CD4-positive, alpha-beta T cell treated with Interleukin-12 subunit alpha and Interleukin-12 subunit beta, for 1 hour (primary cell): ENCODE data around the gene ATXN1.

Source experiments
- DNase-seq: peaks from one replicate; pipeline ENCODE4 v3.0.0-alpha.2; 2020

ATXN1 gene

DNA sequence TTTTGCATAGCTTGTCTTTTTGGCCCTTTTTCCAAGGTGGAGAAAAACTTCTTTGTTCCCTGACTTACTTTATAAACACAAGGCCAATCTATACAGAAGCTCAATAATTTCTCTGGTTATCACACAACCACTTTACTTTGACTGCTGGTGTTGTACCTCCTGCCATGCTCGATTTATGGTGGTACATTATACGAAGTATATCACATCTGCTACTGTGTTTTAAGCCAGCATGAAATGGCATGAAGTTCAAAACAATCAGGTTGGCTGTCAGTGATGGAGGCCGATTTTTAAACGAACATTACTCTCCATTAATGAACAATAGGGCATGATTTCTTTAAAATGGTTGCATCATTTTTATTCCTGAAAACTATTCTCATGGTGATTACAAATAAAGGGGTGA is 21.0 kb upstream of the ATXN1 start:
- no peak for DNase-seq

DNA sequence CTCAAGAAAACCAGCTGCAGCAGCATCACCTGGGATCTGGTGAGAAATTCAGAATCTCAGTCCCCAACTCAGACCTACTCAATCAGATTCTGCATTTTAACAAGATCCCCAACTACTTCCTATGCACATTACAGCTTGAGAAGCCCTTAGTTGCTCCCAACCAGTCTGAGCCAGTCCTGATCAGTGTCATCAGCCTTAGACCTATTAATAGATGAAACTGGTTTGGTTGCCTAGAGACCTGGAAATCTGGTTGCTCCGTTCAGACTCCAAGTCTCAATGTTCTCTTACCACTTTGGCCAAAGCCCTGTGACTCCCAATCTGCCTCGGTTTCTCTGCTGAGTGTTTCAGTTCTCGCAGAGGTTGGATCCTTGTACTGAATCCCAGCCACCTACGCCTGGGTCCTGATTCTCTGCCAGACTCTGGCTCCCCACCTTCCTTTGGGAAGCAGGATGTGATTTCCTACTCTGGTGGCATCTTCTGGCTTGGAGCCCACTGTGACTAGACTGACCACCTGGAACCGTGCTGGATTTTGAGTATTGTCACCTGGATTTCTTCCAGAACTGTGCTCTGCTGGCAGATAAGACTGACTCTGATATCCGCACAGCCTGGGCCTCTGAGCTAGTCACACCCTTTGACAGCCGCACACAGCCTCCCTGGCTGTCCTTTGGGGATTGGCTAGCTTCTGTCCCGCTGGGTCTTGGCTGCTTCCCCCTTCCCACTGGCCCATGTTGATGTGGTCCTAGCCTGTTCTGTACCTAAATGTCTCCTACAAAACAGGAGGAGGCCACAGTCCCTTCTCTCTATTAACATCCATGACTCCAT is 20.3 kb upstream of the ATXN1 start:
- DNase-seq: no peak

DNA sequence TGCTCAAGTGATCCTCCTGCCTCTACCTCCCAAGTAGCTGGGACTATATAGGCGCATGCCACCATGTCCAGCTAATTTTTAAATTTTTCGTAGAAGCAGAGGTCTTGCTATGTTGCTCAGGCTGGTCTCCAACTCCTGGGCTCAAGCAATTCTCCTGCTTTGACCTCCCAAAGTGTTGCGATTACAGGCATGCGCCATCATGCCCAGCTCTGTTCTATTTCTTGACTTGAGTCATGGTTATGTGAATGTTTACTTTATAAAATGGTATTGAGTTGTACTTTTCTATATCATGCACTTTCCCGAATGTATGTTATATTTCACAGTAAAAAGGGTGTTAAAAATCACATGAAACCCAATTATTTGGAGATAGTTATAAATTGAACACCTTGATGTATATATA is 17.3 kb upstream of the ATXN1 start:
- DNase-seq: no peak

DNA sequence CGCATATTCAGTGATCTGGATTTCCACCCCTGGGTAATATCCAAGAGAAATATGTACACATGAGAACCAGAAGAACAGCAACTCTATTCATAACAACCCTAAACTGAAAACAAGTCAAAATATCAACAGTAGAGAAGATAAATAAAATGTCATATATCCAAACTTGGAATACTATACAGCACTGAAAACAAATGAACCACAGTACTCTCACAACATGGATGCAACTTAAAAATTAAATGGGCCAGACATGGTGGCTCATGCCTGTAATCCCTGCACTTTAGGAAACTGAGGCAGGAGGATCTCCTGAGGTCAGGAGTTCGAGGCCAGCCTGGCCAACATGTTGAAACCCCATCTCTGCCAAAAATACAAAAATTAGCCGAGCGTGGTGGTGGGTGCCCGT is 16.5 kb upstream of the ATXN1 start:
- DNase-seq: no peak

DNA sequence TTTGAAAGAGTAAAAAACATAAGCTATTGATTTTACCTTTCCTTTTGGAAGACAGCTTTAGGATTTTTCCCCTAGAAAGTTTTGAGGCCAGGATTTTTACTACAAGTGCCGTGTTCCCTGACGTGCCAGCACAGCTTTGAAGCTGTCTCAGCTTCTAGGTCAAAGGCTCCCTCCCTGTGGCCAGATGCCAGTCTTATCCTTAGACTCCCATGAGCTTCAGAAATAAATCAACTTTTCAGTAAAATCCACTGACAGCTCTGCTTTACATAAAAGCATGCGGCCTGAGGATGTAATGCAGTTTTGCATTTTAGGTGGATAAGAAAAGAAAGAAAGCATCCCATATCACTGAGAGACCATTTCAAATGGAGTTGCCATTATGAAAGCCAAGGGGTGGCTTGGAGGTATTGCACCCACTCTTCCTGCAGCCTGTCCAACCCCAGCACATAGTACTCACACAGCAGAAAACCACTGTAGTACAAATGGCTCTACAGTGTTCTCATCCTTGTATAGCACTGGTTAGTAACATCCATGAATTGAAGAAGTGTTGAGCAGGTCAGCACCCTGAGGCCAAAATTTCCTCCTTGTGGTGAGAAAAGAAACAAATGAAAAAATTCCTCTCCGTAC is 15.2 kb upstream of the ATXN1 start:
- DNase-seq: no peak

DNA sequence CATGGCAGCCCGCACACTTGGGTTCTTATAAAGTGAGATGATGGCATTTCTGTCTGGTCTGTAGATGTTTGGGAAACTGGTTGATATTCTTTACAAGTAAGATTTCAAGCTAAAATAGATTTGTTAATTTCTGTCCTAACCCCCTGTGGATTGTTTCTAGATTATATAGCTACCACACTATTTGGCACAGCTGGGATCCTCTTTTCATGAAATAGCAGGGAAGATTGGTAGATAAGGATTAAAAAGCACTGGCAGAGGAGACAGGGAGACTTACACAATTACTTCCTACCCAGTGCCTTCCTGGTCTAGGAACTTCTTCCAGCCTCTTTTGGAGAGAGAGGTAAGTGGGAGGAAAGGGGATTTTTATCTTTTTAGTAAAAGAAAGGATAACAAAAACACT is 13.2 kb upstream of the ATXN1 start:
- DNase-seq: no peak

DNA sequence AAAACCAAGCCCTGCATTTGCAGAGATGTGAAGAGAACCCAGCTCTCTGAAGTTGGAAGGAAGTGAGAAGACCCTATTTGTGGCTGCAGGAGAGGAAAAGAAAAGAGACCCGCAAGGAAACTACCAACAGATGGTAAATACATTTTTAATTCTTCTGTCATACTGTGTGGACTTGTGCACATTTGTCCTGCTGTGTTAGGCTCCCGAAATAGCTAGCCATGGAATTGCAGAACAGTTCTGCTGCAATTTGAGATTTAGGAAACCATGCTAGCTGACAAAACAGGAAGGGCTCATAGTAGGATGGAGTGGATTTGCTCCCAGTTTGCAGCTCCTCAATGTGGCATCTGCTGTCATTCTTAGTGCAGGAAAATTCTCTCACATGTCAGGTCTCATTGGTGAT is 12.1 kb upstream of the ATXN1 start:
- no peak for DNase-seq

DNA sequence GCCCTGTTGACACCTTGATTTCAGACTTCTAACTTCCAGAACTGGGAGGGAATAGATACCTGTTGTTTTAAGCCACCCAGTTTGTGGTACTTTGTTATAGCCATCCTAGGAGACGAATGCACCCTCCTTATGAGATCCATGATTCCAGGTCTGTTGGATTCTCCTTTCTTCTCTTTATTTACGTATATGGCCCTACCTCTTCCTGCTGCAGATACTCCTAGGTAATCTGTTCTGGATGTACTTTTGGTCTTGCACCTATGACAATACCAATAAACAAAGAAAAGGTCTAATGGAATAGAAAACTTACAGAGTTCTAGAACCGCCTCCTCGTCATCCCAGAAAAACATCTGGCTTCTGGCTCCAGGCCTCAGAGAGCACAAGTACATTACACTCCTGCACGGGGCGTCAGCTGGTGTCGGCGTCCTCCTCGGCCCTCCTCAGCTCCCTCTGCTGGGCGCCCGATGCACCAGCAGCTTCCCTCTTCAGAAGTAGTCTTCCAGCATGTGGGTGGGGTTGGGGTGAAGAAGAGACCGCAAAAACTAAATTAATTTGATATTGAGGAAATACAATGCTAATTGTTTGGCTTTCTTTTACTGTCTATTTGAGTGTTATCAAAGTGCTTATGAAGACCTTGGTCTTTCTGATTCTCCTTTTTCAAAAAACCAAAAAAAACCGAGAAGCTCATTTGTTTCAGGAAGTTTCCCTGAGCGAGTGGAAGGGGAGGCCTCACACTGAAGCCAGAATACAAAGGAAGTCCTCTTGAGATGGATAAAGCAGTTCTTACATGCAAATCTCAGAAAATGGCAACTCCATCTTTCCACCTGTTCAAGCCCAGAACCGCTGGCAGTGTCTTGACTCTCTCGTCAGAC is 9.7 kb upstream of the ATXN1 start:
- DNase-seq: peak; percentile 85

DNA sequence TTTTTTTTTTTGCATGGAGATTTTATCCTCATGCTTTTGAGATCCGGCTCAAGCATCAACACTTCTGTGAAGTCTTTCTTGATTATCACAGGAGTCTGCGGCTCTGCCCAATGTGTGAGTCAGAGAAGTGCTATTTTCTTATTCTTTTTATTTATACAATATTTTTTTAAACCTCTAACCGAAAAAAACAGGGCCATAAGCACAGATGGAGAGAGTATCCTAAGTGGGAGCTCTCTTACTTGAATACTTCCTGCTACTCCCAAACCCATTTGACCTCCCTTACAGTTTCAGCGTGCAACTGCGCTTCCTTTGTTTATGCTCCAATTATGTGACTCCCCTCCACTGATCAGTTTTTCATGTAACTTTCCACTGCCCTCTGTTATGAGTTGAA is 8.7 kb upstream of the ATXN1 start:
- no peak for DNase-seq

DNA sequence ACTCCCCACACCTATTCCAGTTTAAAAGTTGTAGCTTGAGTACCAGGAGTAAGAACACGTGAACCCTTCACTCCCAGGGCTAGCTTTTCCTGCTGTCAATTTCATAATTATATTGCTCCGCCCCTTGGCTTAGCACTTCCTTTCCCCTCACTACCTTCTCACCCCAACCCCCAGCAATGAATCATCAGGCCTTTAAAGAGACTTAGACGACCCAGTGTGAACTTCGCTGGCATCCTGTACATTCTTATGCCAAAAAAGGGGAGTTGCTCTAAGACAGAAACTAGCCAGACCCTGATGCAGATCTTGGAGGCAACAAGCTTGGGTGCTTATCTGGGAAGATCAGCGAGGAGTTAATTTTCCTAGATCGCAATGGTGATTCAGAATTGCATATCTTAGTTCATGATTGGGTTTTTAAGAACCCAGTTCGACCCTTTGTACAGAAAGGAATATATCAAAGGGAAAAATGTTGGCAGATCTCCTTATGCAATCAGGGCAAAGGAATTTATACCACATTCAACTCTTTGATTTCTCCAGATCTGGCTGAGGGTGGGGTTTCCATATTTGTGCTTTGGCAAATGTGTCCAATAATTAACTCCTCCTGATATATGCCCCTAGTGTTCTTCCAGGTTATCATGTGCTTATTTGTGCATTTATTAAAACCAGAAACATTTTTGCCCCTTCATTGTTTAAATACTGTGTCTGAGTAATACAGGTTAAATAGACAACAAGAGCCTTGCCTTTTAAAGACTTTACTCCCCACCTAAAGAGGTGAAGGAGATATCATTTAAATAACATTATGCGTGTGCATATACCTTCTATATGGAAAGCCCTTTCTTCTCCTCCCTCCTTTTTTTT is 8.1 kb upstream of the ATXN1 start:
- DNase-seq: peak; percentile 82

DNA sequence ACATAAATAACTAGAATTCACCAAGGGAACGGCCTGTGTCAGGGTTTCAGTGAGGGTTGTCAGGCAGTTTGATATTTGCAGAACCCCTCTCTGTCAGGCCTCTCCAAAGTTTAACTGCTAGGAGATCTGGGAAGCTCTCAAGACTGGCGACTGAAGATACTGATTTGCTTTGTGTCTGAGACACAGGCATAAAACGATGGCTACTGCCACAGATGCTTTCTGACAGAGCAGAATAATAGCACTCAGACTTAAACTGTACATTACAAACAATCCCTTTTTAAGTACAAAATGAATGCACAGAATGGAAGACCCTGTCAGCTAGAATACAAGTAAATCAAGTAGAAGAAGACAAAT is 7.2 kb upstream of the ATXN1 start:
- DNase-seq: no peak

DNA sequence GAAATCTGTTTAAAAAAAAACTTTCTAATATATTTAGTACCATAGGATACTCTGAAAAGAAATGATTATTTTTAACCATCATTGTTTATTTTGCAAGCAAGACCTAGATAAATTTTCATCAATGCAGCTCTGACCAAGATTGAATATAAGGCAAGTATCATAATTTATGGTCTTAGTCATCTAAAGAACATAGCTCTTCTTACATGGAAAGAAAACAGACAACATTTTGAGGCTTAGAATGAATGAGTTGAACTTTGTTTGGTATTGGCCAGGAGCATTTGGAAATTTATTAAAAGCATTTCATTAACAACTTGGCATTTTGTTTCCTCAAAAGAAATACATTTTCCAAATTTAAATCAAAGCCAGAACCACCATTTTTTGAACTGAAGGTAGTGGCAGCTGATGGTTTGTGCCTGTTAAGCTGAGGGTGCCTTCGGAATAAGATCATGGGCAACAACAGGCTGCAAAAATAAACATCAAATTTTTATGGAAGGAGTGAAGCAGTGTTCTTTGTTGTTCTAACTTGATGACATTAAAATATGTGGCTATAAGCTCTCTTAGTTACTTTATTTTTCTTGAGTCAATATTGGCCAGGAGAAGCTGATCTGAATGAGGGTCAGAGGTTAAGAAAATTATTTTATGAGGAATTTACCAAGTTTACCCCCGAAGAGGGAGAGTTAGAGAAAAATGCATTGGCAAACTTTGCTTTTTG is 6.7 kb upstream of the ATXN1 start:
- no peak for DNase-seq

DNA sequence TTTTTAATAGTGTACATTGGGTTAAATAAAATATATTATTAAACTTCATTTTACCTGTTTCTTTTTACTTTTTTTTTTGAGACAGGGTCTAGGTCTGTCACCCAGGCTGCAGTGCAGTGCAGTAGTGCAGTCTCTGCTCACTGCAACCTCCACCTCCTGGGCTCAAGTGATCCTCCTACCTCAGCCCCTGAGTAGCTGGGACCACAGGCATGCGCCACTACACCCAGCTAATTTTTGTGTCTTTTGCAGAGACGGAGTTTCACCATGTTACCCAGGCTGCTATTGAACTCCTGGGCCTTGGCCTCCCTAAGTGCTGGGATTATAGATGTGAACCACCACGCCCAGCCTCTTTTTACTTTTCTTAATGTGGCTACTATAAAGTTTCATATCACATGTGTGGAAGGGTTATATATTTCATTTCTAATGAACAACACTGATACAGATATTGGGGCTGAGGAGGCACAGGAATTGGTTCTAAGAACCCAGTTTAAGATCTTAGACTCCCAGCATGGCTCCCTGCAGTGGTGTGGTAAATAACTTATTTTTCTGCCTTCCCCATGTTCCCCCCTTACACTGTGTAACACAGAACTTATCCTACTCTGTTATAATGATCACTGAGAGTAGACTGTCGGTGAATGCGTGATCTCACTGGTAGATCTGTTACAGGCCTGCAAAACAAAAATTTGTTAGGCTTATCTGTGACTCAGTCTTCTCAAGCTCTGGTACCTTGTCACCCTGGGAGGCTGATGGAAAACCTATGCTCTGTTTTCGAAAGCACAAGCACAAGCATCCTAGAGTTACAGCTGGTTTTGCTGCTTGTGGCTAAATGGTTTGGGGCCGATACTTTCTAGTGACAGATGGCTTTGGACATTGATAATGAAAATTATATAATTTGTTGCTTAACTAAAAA is 5.8 kb upstream of the ATXN1 start:
- no peak for DNase-seq

DNA sequence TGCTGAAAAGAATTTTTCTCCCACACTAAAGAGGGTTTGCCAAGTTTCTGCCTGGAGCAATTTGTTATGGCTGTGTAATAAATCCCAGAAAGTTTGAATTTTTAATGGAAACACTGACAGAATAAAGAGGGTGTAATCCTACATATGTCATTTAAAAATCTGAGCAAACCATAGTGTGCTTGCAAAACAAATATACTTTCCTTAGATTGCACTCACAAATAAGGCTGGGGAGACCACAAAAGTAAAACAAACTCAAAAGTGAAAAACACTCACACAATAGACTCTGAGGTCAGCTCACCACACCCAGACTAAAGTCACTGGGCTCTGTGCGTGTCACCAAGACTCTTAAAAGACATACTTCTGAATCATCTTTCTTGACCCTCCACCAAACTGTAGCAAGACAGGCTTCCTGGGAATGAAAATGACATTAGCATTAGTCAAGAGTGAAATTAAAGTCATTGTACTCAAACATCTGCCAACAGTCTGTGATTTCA is 4.8 kb upstream of the ATXN1 start:
- DNase-seq: peak; percentile 42

DNA sequence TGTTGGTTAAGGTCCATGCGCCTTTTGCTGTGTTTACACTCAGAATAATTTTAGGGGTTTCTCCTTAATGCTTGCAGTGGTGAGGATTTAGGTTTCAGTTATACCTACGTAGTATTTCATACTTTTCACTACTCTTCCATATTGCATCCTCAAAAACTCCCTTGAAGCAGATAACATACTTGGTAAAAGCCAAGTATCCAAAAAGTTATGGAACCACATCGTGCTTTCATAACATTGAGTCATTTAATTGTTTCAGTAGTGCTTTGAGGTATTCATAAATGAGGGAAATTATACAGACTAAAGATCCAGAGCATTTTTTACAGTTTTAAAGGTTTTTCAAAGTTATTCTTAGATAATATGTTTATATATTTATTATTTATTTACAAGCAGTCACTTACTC is 4.0 kb upstream of the ATXN1 start:
- DNase-seq: no peak

DNA sequence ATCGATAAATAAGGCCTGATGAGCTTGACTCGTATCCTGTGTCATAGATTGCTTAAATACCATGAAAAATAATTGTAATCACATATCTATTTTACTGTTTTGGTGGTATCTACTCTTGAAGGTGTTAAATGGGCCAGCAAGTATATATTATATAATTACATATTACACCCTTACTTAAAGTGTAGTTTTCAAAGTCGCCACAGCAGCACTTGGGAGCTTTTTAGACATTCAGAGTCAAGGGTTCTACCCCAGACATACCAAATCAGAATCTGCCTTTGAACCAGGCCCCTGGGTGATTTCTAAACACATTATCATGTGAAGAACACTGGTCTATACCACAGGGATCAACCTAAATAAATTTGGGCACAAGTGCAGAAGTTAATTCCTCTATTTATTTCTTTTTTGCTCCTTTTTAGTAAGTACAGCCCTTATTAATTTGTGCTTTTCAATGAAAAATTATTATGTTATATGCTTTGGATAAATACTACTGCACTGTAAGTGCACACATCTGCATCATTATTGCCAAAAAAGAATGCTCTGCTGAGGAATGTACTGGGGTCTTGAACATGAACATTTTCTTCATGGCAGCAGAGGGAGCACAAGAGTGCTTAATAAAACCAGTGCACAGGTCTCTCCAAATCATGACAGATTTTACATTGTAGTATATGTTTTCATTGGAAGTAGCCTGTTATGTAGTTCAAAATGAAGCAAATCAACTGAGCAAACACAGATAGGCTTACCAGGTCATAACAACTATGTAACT is 3.1 kb upstream of the ATXN1 start:
- peak; percentile 51 for DNase-seq

DNA sequence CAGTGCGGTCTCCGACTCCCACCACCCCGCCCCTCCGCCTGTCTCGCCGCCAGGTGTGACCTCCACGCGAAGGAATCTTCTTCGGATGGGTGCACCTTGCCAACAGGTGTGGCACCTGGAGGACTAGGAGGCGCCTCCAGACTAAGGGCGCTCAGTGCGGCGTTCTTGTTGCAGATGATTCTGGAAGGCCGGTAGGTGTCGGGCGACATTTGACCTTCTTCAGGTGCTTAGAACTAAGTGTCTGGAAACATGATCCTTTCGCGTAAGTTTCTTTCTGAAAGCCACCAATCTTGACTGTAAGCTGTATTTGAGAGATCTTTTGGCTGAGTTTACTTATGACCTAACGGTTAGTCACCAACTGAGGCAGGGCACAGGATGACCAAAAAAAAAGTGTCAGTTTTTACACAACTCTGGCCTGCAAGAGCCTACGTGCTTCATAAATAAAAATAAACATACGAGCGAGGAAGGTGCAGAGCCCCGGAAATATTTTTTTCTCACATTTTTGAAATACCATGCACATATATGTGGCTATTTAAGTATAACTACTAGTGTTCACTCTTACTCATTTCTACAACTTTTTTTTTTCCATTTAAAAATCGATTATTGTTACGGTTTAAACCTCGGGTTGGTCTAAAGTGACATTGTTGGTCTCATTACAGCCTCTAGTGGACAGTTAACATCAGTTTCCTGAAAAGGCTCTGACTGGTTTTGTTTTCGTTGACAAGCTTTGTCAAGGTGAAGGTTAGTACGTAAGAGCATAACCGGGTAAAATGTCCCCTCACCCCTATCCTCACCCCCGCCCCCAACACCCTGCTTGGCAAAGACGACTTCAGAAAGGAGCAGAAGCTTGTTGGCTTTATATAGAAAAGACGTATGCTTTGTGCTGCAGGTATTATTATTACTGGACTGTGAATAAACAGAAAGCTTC is 1.6 kb upstream of the ATXN1 start:
- DNase-seq: peak; percentile 88

DNA sequence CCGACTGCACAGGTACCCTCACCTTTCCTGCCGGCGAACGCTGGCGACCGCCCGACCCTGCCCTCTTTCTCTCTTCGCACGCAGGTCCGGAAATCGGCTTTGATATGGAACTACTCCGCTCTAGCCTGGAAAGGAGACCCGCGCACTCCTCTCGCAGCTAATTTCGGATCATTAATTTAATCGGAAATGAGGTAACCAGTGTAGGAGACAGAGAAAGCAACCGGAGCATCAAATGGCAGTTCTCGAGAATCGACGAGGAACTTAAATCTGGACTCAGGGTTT is 949 bp upstream of the ATXN1 start:
- no peak for DNase-seq
